Testis (tissue), 2 donors: Measurements from ENCODE around the gene COX17.

Source experiments
- POLR2A ChIP-seq: fragments of 450-650 bp; IDR thresholded peaks from one replicate; pipeline ENCODE4 v1.6.1; 2017; ENCODE audit warnings: antibody characterized with exemption, mild to moderate bottlenecking, moderate library complexity
- TF ChIP-seq, protein P1 (sequence below), 3 experiments: fragments of 450-650 bp in 2 of 3; fragments of 200-600 bp in 1 of 3; sonication (generic) in 1 of 3; IDR thresholded peaks; one replicate each; pipeline ENCODE4 v1.5.1; 2016 to 2019; ENCODE audit warnings: antibody characterized with exemption in 3 of 3, mild to moderate bottlenecking in 2 of 3, moderate library complexity in 1 of 3

DNA sequence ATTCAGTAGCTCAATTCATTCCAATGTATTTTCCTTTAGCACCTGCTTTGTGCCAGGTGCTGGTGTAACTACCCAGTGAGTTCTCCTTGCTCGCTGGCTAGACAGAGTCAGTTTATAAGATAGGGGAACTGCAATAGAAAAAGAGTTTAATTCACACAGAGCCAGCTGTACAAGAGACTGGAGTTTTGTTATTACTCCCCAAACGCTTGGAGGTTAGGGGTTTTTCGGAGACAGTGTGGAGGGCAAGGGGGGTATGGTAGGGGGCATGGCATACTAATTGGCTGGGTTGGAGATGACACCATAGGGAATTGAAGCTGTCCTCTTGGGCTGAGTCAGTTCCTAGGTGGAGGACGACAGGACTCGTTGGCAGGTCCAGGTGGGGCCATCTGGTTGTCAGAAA lies 20.2 kb upstream of the COX17 start:
- TF ChIP-seq, protein P1, sequence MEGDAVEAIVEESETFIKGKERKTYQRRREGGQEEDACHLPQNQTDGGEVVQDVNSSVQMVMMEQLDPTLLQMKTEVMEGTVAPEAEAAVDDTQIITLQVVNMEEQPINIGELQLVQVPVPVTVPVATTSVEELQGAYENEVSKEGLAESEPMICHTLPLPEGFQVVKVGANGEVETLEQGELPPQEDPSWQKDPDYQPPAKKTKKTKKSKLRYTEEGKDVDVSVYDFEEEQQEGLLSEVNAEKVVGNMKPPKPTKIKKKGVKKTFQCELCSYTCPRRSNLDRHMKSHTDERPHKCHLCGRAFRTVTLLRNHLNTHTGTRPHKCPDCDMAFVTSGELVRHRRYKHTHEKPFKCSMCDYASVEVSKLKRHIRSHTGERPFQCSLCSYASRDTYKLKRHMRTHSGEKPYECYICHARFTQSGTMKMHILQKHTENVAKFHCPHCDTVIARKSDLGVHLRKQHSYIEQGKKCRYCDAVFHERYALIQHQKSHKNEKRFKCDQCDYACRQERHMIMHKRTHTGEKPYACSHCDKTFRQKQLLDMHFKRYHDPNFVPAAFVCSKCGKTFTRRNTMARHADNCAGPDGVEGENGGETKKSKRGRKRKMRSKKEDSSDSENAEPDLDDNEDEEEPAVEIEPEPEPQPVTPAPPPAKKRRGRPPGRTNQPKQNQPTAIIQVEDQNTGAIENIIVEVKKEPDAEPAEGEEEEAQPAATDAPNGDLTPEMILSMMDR (IDR thresholded peaks at IDR 0.05), result no peak
- TF ChIP-seq POLR2A, result no peak
